ENCODE measurements around the gene PTPN3. TPM values are rescaled to one million over a fixed set of nuclear protein-coding genes. Genes with fewer than 3 reads are reported as not detected.
A peak's percentile ranks its signal among the peaks of the same experiment; 100 is the strongest.

Gene PTPN3
- total RNA-seq, 1 donor from 2014 or later, result 0.05 TPM

GRCh38 chr9:109504689-109505088 lies 6.6 kb upstream of the PTPN3 start:
- no peak for DNase-seq (ENCODE audit: low read depth)

- no peak for DNase-seq (ENCODE audit: low read depth)
These were observed 2.4 kb upstream of the PTPN3 start for GRCh38 chr9:109500421-109500974.

GRCh38 chr9:109499631-109500410 lies 1.7 kb upstream of the PTPN3 start:
- peak; percentile 22 for DNase-seq (ENCODE audit: low read depth)

GRCh38 chr9:109499093-109499630 lies 1.1 kb upstream of the PTPN3 start:
- no peak for DNase-seq (ENCODE audit: low read depth)

- no peak for DNase-seq (ENCODE audit: low read depth)
These were observed 617 bp downstream of the PTPN3 start for GRCh38 chr9:109497226-109498153.

- DNase-seq (ENCODE audit: low read depth), result no peak
These were observed 1.3 kb downstream of the PTPN3 start for GRCh38 chr9:109496841-109497225.

GRCh38 chr9:109496218-109496617 lies 1.9 kb downstream of the PTPN3 start:
- no peak for DNase-seq (ENCODE audit: low read depth)

- no peak for DNase-seq (ENCODE audit: low read depth)
These were observed 4.5 kb downstream of the PTPN3 start for GRCh38 chr9:109493648-109494047.

GRCh38 chr9:109491590-109491989 lies 6.5 kb downstream of the PTPN3 start:
- no peak for DNase-seq (ENCODE audit: low read depth)

- DNase-seq (ENCODE audit: low read depth), result no peak
These were observed 9.2 kb downstream of the PTPN3 start for GRCh38 chr9:109488791-109489492.

GRCh38 chr9:109488351-109488750 lies 9.8 kb downstream of the PTPN3 start:
- DNase-seq (ENCODE audit: low read depth), result no peak

GRCh38 chr9:109487247-109487646 lies 10.9 kb downstream of the PTPN3 start:
- DNase-seq (ENCODE audit: low read depth), result no peak

- DNase-seq (ENCODE audit: low read depth), result no peak
These were observed 14.2 kb downstream of the PTPN3 start for GRCh38 chr9:109483744-109484429.

GRCh38 chr9:109482391-109482916 lies 15.7 kb downstream of the PTPN3 start:
- DNase-seq (ENCODE audit: low read depth), result no peak

GRCh38 chr9:109481856-109482255 lies 16.3 kb downstream of the PTPN3 start:
- DNase-seq (ENCODE audit: low read depth), result no peak

GRCh38 chr9:109479822-109480221 lies 18.3 kb downstream of the PTPN3 start:
- no peak for DNase-seq (ENCODE audit: low read depth)

GRCh38 chr9:109478665-109479380 lies 19.3 kb downstream of the PTPN3 start:
- no peak for DNase-seq (ENCODE audit: low read depth)

GRCh38 chr9:109478051-109478563 lies 20.0 kb downstream of the PTPN3 start:
- DNase-seq (ENCODE audit: low read depth), result no peak

Measured in myocyte (in vitro differentiated cells).